ENCODE results near the gene FHL1. TPM values are rescaled to one million over a fixed set of nuclear protein-coding genes. Genes with fewer than 3 reads are reported as not detected.

Gene FHL1
- total RNA-seq, 3 donors from 2014 or later, result 36.8 to 472 (median 53.2) TPM

GRCh38 chrX:136157187-136157586, 9.9 kb downstream of the FHL1 start:
- TF ChIP-seq, protein P1, sequence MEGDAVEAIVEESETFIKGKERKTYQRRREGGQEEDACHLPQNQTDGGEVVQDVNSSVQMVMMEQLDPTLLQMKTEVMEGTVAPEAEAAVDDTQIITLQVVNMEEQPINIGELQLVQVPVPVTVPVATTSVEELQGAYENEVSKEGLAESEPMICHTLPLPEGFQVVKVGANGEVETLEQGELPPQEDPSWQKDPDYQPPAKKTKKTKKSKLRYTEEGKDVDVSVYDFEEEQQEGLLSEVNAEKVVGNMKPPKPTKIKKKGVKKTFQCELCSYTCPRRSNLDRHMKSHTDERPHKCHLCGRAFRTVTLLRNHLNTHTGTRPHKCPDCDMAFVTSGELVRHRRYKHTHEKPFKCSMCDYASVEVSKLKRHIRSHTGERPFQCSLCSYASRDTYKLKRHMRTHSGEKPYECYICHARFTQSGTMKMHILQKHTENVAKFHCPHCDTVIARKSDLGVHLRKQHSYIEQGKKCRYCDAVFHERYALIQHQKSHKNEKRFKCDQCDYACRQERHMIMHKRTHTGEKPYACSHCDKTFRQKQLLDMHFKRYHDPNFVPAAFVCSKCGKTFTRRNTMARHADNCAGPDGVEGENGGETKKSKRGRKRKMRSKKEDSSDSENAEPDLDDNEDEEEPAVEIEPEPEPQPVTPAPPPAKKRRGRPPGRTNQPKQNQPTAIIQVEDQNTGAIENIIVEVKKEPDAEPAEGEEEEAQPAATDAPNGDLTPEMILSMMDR (IDR thresholded peaks at IDR 0.05), result no peak
- intact Hi-C loops (cut with DNase I, micrococcal nuclease), result no loop called here
- DNase-seq (no peak), ATAC-seq (no peak)
- no peaks in the 10 kb centered on the region for H3K4me1 ChIP-seq (ENCODE audit: low read depth)
- H3K4me3 ChIP-seq, result no peak overlapping the region
- H3K9me3 ChIP-seq, result no peaks in the 10 kb centered on the region
- H3K36me3 ChIP-seq (ENCODE audit: low read depth), result no peaks in the 10 kb centered on the region

DNA sequence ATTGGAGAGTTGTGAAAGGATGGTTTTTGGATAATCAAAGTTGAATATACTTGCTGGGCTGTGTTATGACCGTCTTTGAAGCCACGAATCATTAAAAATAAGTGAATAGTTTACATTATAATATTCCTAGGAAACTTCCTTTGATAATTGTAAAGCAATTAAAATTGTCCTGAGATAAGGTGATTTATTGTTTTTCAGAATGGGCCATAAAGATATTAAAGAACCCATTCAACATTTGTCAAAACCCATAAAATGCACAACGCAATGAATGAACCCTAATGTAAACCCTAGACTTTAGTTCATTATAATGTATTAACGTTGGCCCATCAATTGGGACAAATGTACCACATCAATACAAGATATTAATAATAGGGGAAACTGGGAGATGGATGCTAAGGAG, 11.4 kb downstream of the FHL1 start:
- Histone ChIP-seq H3K36me3 (ENCODE audit: low read depth) (no peaks in the 10 kb centered on the region), H3K4me1 (ENCODE audit: low read depth) (no peaks in the 10 kb centered on the region), H3K9me3 (no peaks in the 10 kb centered on the region), H3K4me3 (no peak overlapping the region)
- TF ChIP-seq, protein P1 (IDR thresholded peaks at IDR 0.05), result no peak
- DNase-seq (no peak), ATAC-seq (no peak)
- intact Hi-C loops (cut with DNase I, micrococcal nuclease), result no loop called here

GRCh38 chrX:136159611-136160025, 12.3 kb downstream of the FHL1 start:
- Histone ChIP-seq H3K4me3 (no peak overlapping the region), H3K9me3 (no peaks in the 10 kb centered on the region), H3K4me1 (ENCODE audit: low read depth) (no peaks in the 10 kb centered on the region), H3K36me3 (ENCODE audit: low read depth) (no peaks in the 10 kb centered on the region)
- ATAC-seq, result peak; percentile 57
- TF ChIP-seq, protein P1 (IDR thresholded peaks at IDR 0.05), result no peak
- intact Hi-C loops (cut with DNase I, micrococcal nuclease), result no loop called here
- DNase-seq, result peak in 1 of 3 donors; percentile 41

DNA sequence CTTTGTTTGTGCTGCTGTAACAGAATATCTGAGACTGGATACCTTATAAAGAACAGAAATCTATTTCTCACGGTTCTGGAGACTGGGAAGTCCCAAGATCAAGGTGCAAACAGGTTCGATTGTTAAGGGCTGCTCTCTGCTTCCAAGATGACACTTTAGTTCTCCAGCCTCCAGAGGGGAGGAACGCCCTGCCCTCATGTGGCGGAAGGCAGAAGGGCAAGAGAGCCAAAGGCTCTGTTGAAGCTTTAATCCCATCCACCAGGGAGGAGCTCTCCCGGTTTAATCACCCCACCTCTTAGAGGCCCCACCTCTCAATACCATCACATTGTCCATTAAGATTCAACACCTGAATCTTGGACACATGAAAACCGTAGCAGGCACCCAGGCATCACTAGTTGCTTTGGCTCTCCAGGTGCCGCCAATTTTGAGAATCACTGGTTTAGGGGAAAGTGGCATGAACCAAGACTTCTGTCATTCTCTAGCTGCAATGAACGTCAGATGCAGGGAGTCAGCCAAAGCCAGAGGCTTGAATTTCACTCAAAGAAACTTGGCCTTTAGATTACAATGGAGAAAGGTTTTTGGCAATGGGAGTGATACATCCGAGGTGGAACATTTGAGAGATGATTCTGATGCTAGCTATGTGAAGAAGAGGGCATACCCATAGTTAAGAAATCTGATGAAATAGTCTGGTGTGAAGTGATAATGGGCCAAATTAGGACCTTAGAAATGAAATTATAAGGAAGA, 15.7 kb downstream of the FHL1 start:
- intact Hi-C loops (cut with DNase I, micrococcal nuclease), result no loop called here
- H3K9me3 ChIP-seq, result no peaks in the 10 kb centered on the region
- no peak overlapping the region for H3K4me3 ChIP-seq
- H3K4me1 ChIP-seq (ENCODE audit: low read depth), result no peaks in the 10 kb centered on the region
- TF ChIP-seq, protein P1 (IDR thresholded peaks at IDR 0.05), result no peak
- H3K36me3 ChIP-seq (ENCODE audit: low read depth), result no peaks in the 10 kb centered on the region
- ATAC-seq (peak; percentile 88), DNase-seq (peak in 2 of 3 donors; percentile 70 to 72)

GRCh38 chrX:136163689-136164088, 16.4 kb downstream of the FHL1 start:
- Histone ChIP-seq H3K9me3 (no peaks in the 10 kb centered on the region), H3K36me3 (ENCODE audit: low read depth) (no peaks in the 10 kb centered on the region), H3K4me1 (ENCODE audit: low read depth) (no peaks in the 10 kb centered on the region), H3K4me3 (no peak overlapping the region)
- intact Hi-C loops (cut with DNase I, micrococcal nuclease), result no loop called here
- ATAC-seq (no peak), DNase-seq (no peak)
- TF ChIP-seq, protein P1 (IDR thresholded peaks at IDR 0.05), result no peak
